ENCODE measurements around the gene UBE2O. TPM values are rescaled to one million over a fixed set of nuclear protein-coding genes. Genes with fewer than 3 reads are reported as not detected.

The UBE2O gene
- total RNA-seq, 1 experiment from 2014 or later: 52.6 TPM

DNA sequence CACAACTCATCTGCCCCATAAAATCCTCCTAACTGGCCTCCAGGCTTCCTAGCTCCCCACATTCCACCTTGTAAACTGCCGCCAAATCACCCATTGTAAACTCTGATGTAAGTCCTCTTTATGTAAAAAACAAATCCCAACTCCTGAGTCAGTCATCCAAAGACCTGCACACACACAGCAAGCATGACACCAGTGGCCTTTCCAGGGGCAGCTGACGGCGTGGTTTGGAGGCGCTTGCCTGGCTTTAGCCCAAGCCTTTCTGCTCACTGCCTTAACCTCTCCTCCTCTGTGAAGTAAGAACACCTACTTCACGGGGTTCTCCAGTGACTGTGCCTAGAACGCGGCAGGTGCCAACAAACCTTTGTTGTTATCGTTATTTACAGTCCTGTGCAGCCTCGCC is 14.0 kb downstream of the UBE2O start:
- no peak overlapping the region for H3K4me2 ChIP-seq (ENCODE audit: insufficient read depth, insufficient read length, low read length)
- no peak overlapping the region for H3K9ac ChIP-seq (ENCODE audit: extremely low read depth, insufficient read length, low read length)
- no peak overlapping the region for H2BK12ac ChIP-seq (ENCODE audit: insufficient read length, low read depth, low read length)
- no peak overlapping the region for H2BK120ac ChIP-seq (ENCODE audit: low read depth, low read length, poor library complexity, severe bottlenecking)
- no peak overlapping the region for H3K4ac ChIP-seq (ENCODE audit: low read depth, low read length)
- H3K36me3 Mint-ChIP-seq (ENCODE audit: insufficient read depth in 1 of 3, low read depth in 3 of 3): peaks cover 0 to 4% (median 3%) of the 10 kb centered on the region in 3 experiments; a peak in 5 of 7 replicates
- no peaks in the 10 kb centered on the region for H3K27me3 ChIP-seq (ENCODE audit: insufficient read depth, low read length)
- no peak overlapping the region for H2AK5ac ChIP-seq (ENCODE audit: insufficient read length, low read length)
- DNase-seq: no peak
- H4K20me1 ChIP-seq (ENCODE audit: control insufficient read depth, insufficient read depth, insufficient read length): no peaks in the 10 kb centered on the region
- no peak overlapping the region for H2BK20ac ChIP-seq (ENCODE audit: low read depth, low read length, poor library complexity, severe bottlenecking)
- no peak overlapping the region for H3T11ph ChIP-seq (ENCODE audit: low read length)
- H4K91ac ChIP-seq (ENCODE audit: insufficient read length, low read depth, low read length): no peak overlapping the region
- H3K23me2 ChIP-seq (ENCODE audit: insufficient read length, low read depth, low read length, poor library complexity, severe bottlenecking): no peaks in the 10 kb centered on the region
- H4K8ac ChIP-seq (replicated peaks; ENCODE audit: insufficient read length, low read depth, low read length): no peak overlapping the region
- H2BK5ac ChIP-seq (ENCODE audit: insufficient read length, low read length): no peak overlapping the region
- H3K4me1 Mint-ChIP-seq: peaks cover 54 to 57% of the 10 kb centered on the region in 2 experiments
- no CpG with 5 or more reads among the region's 9 CpGs for WGBS (ENCODE audit: extremely low coverage, insufficient read length, low lambda C conversion rate)
- no peak overlapping the region for H2AFZ ChIP-seq (ENCODE audit: low read length)
- peak overlapping the region in 2 of 3 experiments; percentile 25 to 27; a peak in 5 of 7 replicates for H3K27ac Mint-ChIP-seq
- no peaks in the 10 kb centered on the region for H3K27me3 Mint-ChIP-seq (ENCODE audit: low read depth)
- no peak overlapping the region for H3K14ac ChIP-seq (ENCODE audit: insufficient read depth, low read length)
- peaks cover 47% of the 10 kb centered on the region; the same call in 1 of the 2 replicates for H3K79me2 ChIP-seq (ENCODE audit: insufficient read depth, low read length)
- no peak overlapping the region for H3K18ac ChIP-seq (ENCODE audit: insufficient read length, low read depth, low read length)
- TF ChIP-seq, protein P1, sequence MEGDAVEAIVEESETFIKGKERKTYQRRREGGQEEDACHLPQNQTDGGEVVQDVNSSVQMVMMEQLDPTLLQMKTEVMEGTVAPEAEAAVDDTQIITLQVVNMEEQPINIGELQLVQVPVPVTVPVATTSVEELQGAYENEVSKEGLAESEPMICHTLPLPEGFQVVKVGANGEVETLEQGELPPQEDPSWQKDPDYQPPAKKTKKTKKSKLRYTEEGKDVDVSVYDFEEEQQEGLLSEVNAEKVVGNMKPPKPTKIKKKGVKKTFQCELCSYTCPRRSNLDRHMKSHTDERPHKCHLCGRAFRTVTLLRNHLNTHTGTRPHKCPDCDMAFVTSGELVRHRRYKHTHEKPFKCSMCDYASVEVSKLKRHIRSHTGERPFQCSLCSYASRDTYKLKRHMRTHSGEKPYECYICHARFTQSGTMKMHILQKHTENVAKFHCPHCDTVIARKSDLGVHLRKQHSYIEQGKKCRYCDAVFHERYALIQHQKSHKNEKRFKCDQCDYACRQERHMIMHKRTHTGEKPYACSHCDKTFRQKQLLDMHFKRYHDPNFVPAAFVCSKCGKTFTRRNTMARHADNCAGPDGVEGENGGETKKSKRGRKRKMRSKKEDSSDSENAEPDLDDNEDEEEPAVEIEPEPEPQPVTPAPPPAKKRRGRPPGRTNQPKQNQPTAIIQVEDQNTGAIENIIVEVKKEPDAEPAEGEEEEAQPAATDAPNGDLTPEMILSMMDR (conservative IDR thresholded peaks at IDR 0.05): no peak
- H3K56ac ChIP-seq (ENCODE audit: insufficient read length, low read depth, low read length): no peak overlapping the region
- H3K9me3 ChIP-seq (ENCODE audit: control insufficient read depth, low read depth, low read length): no peaks in the 10 kb centered on the region
- H3K23ac ChIP-seq (ENCODE audit: insufficient read length, low read depth, low read length): no peak overlapping the region
- peaks cover 7% of the 10 kb centered on the region for H3K79me1 ChIP-seq (ENCODE audit: insufficient read depth, low read depth, low read length, poor library complexity, severe bottlenecking)
- H3K9me3 Mint-ChIP-seq: no peaks in the 10 kb centered on the region
- H4K5ac ChIP-seq (ENCODE audit: insufficient read length, low read depth, low read length): no peak overlapping the region
- no peak overlapping the region for H3K27ac ChIP-seq (ENCODE audit: insufficient read length, low read depth, low read length)
- no peak overlapping the region for H3K4me3 Mint-ChIP-seq
- peaks cover 32% of the 10 kb centered on the region; the same call in 1 of the 2 replicates for H3K4me1 ChIP-seq (ENCODE audit: insufficient read depth, low read length)
- H2BK15ac ChIP-seq (ENCODE audit: low read depth, low read length): no peak overlapping the region
